Stimulated activated CD4-positive, alpha-beta T cell treated with anti-CD3 and anti-CD28 coated beads, TNF-alpha, amount 100 ng/mL, for 24 hours (primary cell): ENCODE measurements around the gene MIGA1.
"Not testable (repeated sequence)": the region's sequence is repeated elsewhere in the genome, so short reads cannot be mapped to it uniquely, and the experiment has no call there.

Source experiments
- DNase-seq, 3 experiments: peaks; one replicate each; pipeline ENCODE4 v3.0.0-alpha.2; 2020; ENCODE audit warnings: low read depth in 3 of 3

Gene MIGA1

GRCh38 chr1:77779529-77780281, at the start of gene MIGA1:
Gene MIGA1 (plus strand): TSS chr1:77779649. CDS start chr1:77783253, 3,604 bp downstream.
- DNase-seq, result peak; percentile 67 to 82 (median 79)

DNA sequence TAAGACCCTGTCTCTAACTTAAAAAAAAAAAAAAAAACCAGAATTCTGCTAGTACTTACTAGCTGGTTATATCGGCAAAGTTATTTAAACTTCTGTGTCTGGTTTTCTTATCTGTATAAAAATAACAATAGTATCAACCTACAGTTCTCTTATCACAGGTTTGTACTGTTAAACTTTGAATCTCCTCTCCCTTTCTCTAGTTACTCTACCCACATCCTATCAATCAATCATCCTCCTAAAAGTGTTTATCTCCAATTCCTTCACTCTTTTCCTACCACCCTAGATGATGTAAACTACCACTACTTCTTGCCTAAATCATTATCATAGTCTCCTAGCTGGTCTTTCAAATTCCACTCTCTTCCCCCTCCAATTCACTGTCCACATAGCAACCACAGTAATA, 47.4 kb upstream of the MIGA1 start:
- no peak for DNase-seq

- DNase-seq, result no peak
Observed at GRCh38 chr1:77739235-77739634, 40.2 kb upstream of the MIGA1 start.

DNA sequence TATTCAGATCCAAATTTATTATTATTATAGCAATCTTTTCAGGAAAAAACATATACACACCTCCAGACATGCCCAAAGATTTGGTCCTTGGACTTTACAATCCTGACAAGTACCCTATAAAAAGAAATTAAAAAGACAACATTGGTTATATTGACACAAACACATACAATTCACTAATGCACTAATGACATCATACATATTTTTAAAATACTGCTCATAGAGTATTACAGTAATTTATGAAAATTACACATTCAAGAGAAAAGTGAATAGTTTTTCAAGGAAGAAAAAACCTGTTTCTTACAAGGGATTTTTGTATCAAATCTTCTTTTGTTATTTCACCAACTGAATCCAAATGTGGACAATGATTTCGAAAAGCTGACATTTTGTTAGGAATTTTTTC, 38.1 kb upstream of the MIGA1 start:
- DNase-seq, result no peak

- DNase-seq, result no peak
Observed at GRCh38 chr1:77742011-77742555, 37.4 kb upstream of the MIGA1 start.

GRCh38 chr1:77744576-77744975, 34.9 kb upstream of the MIGA1 start:
- no peak for DNase-seq

GRCh38 chr1:77749489-77749888, 30.0 kb upstream of the MIGA1 start:
- DNase-seq, result not testable (repeated sequence)

DNA sequence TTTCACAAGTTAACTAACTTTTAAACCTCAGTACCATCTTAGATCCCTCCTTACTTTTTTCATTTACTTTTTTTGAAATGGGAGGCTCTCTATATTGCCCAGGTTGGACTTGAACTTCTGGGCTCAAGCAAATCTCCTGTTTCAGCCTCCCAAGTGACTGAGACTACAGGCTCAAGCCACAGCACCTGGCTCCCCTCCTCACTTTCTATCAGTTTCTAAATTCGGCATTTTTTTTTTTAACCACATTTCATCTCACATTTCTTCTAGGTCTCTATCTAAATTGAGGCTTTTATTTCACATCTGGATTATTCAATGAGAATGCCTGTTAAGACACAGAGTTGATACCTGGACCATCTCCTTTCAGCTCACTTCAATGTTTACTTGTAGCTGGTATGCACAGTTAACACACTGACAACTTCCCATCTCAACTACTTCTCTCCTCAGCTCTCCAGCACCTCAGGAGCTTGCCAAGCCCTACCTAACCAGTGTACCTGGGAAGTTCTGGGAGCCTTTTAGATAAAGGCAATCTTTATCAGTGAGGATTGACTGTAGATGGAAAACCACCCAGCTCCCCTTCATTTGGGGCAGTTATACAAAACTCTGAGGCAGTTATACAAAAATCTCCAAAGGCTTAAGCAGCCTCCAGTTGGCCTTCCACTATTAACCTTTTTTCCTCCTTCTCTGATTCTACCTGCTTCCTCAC, 23.2 kb upstream of the MIGA1 start:
- DNase-seq, result no peak

DNA sequence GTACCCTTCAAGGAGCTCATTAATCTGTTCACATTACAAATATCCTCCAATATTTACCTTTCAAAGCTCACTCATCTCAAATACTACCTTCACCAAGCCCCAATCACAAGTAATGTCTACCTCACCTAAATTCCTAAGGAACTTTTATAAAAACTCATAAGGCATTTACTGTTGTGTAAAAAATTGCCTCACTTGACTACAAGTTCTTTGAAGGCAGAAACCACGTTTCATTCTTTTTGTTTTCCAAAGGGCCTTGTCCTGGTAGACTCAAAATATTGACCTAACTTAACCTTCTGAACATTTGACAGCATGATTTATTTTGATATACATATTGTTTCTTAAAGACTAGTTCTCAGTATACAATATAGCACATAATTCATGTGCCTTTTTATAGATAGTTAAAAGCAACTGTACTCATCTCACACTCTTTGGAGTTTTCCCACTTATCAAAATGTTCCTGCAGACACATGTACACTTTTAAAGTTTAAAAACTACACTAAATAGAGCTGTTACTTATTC, 22.3 kb upstream of the MIGA1 start:
- no peak for DNase-seq

DNA sequence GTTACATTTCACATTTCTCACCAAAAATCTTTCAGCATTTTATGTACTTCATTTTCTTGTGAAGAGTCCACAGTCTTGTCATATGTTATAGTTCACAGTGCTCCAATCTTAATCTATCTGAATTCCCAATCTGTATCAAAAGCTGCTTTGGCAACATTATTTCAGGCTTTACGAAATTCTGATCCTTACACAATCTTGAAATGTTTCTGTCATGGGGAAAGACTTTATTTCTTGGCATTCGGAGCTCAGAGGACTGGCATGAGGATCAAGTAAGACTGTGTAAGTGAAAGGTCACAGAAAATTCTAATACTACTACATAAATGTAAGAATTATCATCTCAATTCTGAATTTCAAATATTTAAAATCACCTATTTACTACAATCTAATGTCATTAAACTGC, 21.8 kb upstream of the MIGA1 start:
- no peak for DNase-seq

- peak; percentile 73 to 89 (median 80) for DNase-seq
Observed at GRCh38 chr1:77759071-77760028, 20.1 kb upstream of the MIGA1 start, which contains the start of gene USP33. Gene USP33 (minus strand): TSS chr1:77759852. CDS start chr1:77741697, 18,155 bp downstream.

DNA sequence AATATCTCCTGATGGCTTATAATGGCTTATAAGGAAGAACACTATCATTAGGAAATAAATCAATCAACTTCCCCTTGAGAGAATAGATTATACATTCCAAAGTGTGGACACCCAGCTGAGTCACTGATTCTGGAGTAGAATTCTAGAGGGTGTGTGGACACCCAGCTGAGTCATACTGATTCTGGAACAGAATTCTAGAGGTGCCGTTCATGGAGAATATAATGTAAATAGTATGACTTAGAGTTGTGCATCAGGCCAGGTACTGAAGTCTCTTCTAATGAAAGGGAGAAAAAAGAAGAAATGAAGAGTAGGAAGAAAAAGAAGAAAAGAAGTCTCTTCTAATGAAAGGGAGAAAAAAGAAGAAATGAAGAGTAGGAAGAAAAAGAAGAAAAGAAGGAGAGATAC, 17.4 kb upstream of the MIGA1 start:
- no peak for DNase-seq

DNA sequence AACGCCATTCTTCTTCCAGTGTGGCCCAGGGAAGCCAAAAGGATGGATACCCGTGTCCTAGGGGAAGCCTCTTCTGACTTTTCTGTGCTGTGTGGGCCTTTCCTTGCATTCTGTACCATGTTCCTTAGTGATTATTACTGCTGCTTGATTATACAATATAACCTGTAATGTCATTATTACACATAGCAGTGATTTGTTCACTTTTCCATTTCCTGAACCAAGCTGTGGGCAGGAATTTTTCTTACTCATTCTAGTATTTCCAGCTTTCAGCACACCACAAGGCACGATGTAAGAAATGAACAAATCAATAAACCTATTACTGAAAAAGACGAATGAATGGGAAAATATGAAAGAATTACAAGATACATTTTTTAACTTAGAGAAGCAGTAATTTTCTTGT, 11.4 kb upstream of the MIGA1 start:
- DNase-seq, result no peak

- DNase-seq, result no peak
Observed at GRCh38 chr1:77776007-77776700, 3.3 kb upstream of the MIGA1 start.

- DNase-seq, result no peak
Observed at GRCh38 chr1:77781683-77782082, 2.2 kb downstream of the MIGA1 start.

- DNase-seq, result no peak
Observed at GRCh38 chr1:77783141-77783540, 3.7 kb downstream of the MIGA1 start.

DNA sequence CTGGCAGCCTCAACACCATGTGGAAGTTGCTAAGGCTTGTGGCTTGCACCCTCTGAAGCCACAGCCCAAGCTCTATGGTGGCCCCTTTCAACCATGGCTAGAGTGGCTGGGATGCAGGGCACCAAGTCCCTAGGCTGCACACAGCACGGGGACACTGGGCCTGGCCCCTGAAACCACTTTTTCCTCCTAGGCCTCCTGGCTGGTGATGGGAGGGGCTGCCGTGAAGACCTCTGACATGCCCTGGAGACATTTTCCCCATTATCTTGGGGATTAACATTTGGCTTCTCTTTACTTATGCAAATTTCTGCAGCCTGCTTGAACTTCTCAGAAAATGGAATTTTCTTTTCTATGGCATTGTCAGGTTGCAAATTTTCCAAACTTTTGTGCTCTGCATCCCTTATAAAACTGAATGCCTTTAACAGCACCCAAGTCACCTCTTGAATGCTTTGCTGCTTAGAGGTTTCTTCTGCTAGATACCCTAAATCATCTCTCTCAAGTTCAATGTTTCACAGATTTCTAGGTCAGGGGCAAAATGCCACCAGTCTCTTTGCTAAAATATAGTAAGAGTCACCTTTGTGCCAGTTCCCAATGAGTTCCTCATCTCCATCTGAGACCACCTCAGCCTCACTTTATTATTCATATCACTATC, 6.8 kb downstream of the MIGA1 start:
- not testable (repeated sequence) for DNase-seq

DNA sequence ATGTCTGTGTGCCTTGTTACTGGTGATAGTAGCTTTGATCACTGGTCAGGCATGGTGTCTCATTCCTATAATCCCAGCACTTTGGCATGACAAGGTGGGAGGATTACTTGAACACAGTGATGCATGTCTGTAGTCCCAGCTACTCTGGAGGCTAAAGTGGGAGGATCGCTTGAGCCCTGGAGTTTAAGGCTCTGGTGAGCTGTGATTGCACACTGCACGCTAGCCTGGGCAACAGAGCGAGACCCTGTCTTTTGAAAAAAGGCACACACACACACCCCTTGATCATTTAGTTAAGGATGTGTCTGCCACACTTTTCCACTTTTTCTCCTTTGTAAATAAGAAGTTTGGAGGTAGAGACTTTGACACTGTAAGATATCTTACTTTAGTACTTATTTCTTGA, 15.1 kb downstream of the MIGA1 start:
- no peak for DNase-seq

DNA sequence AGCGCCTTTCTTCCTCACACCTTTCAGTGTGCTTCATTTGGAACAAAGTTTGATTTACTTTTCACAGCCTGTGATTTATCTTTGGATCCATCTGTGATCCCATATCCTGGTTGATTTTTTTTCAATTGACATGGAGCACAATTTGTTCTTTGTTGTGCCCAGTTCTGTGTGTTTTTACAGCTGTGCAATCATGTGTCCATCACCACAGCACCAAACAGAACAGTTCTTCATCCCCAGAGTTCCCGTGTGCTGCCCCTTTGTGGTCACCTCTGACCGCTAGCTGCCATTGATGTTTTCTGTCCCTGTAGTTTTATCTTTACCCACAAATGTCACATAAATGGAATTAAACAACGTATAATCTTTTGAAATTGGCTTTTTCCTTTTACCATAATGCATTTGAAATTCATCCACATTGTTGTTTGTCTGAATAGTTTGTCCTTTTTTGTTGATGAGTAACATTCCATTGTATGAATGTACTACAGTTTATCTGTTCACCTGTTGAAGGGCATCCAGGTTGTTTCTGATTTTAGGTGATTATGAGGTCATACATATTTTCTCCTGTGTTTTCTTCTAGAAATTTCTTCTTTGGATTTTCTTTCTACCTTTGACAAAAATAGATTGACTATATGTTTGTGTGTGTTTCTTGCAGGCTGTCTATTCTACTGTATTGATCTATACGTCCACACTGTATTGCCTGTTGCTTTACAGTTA, 17.4 kb downstream of the MIGA1 start:
- no peak for DNase-seq

- no peak for DNase-seq
Observed at GRCh38 chr1:77797991-77798390, 18.5 kb downstream of the MIGA1 start.
